Thyroid gland (tissue), 4 donors: ENCODE results near the gene IL10RA.

Experiments used
- CTCF ChIP-seq, 6 experiments: fragments of 200-600 bp in 3 of 6; fragments of 450-650 bp in 3 of 6; sonication (generic) in 3 of 6; IDR thresholded peaks; one replicate each; pipeline ENCODE4 v1.5.1; 2016 to 2019; ENCODE audit warnings: antibody characterized with exemption in 6 of 6, mild to moderate bottlenecking in 2 of 6, inconsistent platforms in 1 of 6, moderate library complexity in 1 of 6
- POLR2A ChIP-seq, 2 donors: fragments of 450-650 bp; IDR thresholded peaks; one replicate each; pipeline ENCODE4 v1.6.1; 2017; ENCODE audit warnings: antibody characterized with exemption in 2 of 2, mild to moderate bottlenecking in 2 of 2, moderate library complexity in 1 of 2

GRCh38 chr11:118021146-118021545 is 35.0 kb downstream of the IL10RA start:
- TF ChIP-seq CTCF (IDR thresholded peaks at IDR 0.05) (no peak), POLR2A (IDR thresholded peaks at IDR 0.05) (no peak)
